ENCODE data around the gene GRIFIN. TPM values are rescaled to one million over a fixed set of nuclear protein-coding genes. Genes with fewer than 3 reads are reported as not detected.

The GRIFIN gene
- total and polyA plus RNA-seq, 2 donors (not counting 1 experiment from before 2014, with no cell fraction given): not detected

DNA sequence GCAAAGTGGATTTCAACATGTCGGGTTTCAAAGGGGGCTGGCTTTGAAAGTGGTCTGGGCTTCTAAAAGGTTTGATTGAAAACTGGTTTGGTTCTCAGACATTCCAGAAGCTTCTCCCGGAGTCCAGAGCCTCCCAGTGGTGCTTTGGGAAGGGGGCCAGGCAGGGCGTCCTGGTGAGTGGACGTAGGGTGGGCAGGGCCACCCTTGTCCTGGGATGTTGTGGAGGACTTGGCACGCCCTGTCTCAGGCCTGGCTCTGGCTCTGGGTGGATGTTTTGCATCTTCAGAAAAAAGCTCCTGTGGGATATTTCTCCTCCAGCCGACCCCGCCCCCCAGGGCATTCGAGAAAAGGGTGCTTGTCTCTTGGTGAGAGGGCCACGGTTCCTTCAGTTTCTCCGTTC lies 31.2 kb downstream of the GRIFIN start:
- H3K27ac ChIP-seq (ENCODE audit: insufficient read depth, low read length): no peak overlapping the region
- H3K9me3 ChIP-seq (ENCODE audit: control insufficient read depth, insufficient read depth, low read depth, low read length): no peaks in the 10 kb centered on the region
- H3K36me3 ChIP-seq (ENCODE audit: control insufficient read depth, insufficient read depth, low read length): no peaks in the 10 kb centered on the region
- no peaks in the 10 kb centered on the region for H3K4me1 ChIP-seq (ENCODE audit: control insufficient read depth, extremely low read depth, insufficient read depth, low read length)
- TF ChIP-seq, protein P1, sequence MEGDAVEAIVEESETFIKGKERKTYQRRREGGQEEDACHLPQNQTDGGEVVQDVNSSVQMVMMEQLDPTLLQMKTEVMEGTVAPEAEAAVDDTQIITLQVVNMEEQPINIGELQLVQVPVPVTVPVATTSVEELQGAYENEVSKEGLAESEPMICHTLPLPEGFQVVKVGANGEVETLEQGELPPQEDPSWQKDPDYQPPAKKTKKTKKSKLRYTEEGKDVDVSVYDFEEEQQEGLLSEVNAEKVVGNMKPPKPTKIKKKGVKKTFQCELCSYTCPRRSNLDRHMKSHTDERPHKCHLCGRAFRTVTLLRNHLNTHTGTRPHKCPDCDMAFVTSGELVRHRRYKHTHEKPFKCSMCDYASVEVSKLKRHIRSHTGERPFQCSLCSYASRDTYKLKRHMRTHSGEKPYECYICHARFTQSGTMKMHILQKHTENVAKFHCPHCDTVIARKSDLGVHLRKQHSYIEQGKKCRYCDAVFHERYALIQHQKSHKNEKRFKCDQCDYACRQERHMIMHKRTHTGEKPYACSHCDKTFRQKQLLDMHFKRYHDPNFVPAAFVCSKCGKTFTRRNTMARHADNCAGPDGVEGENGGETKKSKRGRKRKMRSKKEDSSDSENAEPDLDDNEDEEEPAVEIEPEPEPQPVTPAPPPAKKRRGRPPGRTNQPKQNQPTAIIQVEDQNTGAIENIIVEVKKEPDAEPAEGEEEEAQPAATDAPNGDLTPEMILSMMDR (conservative IDR thresholded peaks at IDR 0.05 in 1 of 2, IDR thresholded peaks at IDR 0.05 in 1 of 2; ENCODE audit: low read depth in 1 of 2, low read length in 2 of 2): no peak
- TF ChIP-seq EZH2 (IDR thresholded peaks at IDR 0.05; ENCODE audit: low read length, missing control alignments): no peak
- H3K4me3 ChIP-seq (replicated peaks in 1 of 4; ENCODE audit: control extremely low read depth in 1 of 4, insufficient read depth in 1 of 4, low read depth in 3 of 4, low read length in 4 of 4): no peak overlapping the region
- DNase-seq (ENCODE audit: low read depth in 2 of 2): peak in 1 of 2 donors; percentile 39
- no peaks in the 10 kb centered on the region for H4K20me1 ChIP-seq (ENCODE audit: control insufficient read depth, extremely low read depth, insufficient read depth, low read length)
- H3K9ac ChIP-seq (ENCODE audit: insufficient read depth, low read length): no peak overlapping the region
- H3K4me2 ChIP-seq (ENCODE audit: extremely low read depth, insufficient read depth, low read length): no peak overlapping the region
- H3K27me3 ChIP-seq (ENCODE audit: control insufficient read depth, insufficient read depth, low read length): no peaks in the 10 kb centered on the region
- H2AFZ ChIP-seq (ENCODE audit: low read length): no peak overlapping the region
- H3K79me2 ChIP-seq (ENCODE audit: control insufficient read depth, insufficient read depth, low read length): no peaks in the 10 kb centered on the region

DNA sequence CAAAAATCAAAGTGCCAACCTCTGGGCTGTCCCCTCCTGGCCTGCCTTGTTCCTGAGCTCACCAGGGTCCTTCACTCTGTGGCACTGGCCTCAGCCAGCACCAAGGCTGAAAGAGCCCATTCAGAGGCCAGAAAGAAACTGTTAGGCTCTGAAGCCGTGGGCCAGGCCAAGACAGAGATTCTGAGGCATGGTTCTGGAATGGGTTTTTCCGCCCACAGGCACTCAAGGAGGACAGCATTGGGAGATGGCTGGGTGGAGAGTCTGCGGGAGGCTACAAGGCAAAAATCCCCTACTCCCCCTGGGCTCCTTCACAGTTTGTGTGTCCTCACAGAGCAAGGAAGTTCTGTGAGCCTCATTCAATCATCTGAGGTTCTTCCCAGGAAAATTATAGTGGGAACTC lies 31.7 kb downstream of the GRIFIN start:
- TF ChIP-seq, protein P1 (conservative IDR thresholded peaks at IDR 0.05 in 1 of 2, IDR thresholded peaks at IDR 0.05 in 1 of 2; ENCODE audit: low read depth in 1 of 2, low read length in 2 of 2): no peak
- no peak for TF ChIP-seq EZH2 (IDR thresholded peaks at IDR 0.05; ENCODE audit: low read length, missing control alignments)
- Histone ChIP-seq H3K9ac (ENCODE audit: insufficient read depth, low read length) (no peak overlapping the region), H3K4me3 (replicated peaks in 1 of 4; ENCODE audit: control extremely low read depth in 1 of 4, insufficient read depth in 1 of 4, low read depth in 3 of 4, low read length in 4 of 4) (no peak overlapping the region)

DNA sequence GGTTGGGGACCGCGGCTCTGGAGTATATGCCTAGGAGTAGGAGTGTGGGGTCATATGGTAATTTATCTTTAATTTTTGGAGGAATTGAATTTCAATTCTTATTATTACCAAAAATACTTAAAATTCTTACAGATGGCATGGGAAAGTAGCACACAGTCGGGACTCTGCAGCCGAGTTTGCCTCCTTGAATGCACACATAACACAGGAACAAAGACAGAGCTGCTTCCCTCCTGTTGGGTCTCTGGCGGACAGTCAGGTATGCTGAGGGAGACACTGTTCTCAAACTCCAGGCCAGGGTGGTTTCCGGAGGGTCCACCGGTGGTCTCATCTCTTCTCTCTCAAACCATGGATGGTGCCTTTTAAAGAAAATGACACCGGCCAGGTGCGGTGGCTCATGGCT lies 32.7 kb downstream of the GRIFIN start:
- no peaks in the 10 kb centered on the region for H3K79me2 ChIP-seq (ENCODE audit: control insufficient read depth, insufficient read depth, low read length)
- no peaks in the 10 kb centered on the region for H3K27me3 ChIP-seq (ENCODE audit: control insufficient read depth, insufficient read depth, low read length)
- no peaks in the 10 kb centered on the region for H3K9me3 ChIP-seq (ENCODE audit: control insufficient read depth, insufficient read depth, low read depth, low read length)
- no peak for DNase-seq (ENCODE audit: low read depth in 2 of 2)
- no peak overlapping the region for H3K9ac ChIP-seq (ENCODE audit: insufficient read depth, low read length)
- H3K27ac ChIP-seq (ENCODE audit: insufficient read depth, low read length): no peak overlapping the region
- H3K4me3 ChIP-seq (replicated peaks in 1 of 4; ENCODE audit: control extremely low read depth in 1 of 4, insufficient read depth in 1 of 4, low read depth in 3 of 4, low read length in 4 of 4): no peak overlapping the region
- no peak overlapping the region for H3K4me2 ChIP-seq (ENCODE audit: extremely low read depth, insufficient read depth, low read length)
- TF ChIP-seq, protein P1 (conservative IDR thresholded peaks at IDR 0.05 in 1 of 2, IDR thresholded peaks at IDR 0.05 in 1 of 2; ENCODE audit: low read depth in 1 of 2, low read length in 2 of 2): no peak
- no peak for TF ChIP-seq EZH2 (IDR thresholded peaks at IDR 0.05; ENCODE audit: low read length, missing control alignments)
- no peaks in the 10 kb centered on the region for H3K4me1 ChIP-seq (ENCODE audit: control insufficient read depth, extremely low read depth, insufficient read depth, low read length)
- no peak overlapping the region for H2AFZ ChIP-seq (ENCODE audit: low read length)
- H4K20me1 ChIP-seq (ENCODE audit: control insufficient read depth, extremely low read depth, insufficient read depth, low read length): no peaks in the 10 kb centered on the region
- no peaks in the 10 kb centered on the region for H3K36me3 ChIP-seq (ENCODE audit: control insufficient read depth, insufficient read depth, low read length)

More for the DNA sequence above, 31.7 kb downstream of the GRIFIN start:
- Histone ChIP-seq H3K4me2 (ENCODE audit: extremely low read depth, insufficient read depth, low read length) (no peak overlapping the region), H4K20me1 (ENCODE audit: control insufficient read depth, extremely low read depth, insufficient read depth, low read length) (no peaks in the 10 kb centered on the region), H3K36me3 (ENCODE audit: control insufficient read depth, insufficient read depth, low read length) (no peaks in the 10 kb centered on the region), H3K4me1 (ENCODE audit: control insufficient read depth, extremely low read depth, insufficient read depth, low read length) (no peaks in the 10 kb centered on the region), H3K27me3 (ENCODE audit: control insufficient read depth, insufficient read depth, low read length) (no peaks in the 10 kb centered on the region), H3K9me3 (ENCODE audit: control insufficient read depth, insufficient read depth, low read depth, low read length) (no peaks in the 10 kb centered on the region), H2AFZ (ENCODE audit: low read length) (no peak overlapping the region), H3K27ac (ENCODE audit: insufficient read depth, low read length) (no peak overlapping the region), H3K79me2 (ENCODE audit: control insufficient read depth, insufficient read depth, low read length) (no peaks in the 10 kb centered on the region)
- DNase-seq (ENCODE audit: low read depth in 2 of 2): peak; percentile 6 to 90

Data from fibroblast of lung (primary cell).